Measurements from ENCODE around the gene MCM10. TPM values are rescaled to one million over a fixed set of nuclear protein-coding genes. Genes with fewer than 3 reads are reported as not detected.

MCM10 gene
- total RNA-seq, 1 donor from 2014 or later = 44.5 TPM

GRCh38 chr10:13225601-13226000 lies 64.2 kb downstream of the MCM10 start:
- Histone ChIP-seq H3K27ac (no peak overlapping the region), H3K9me3 (ENCODE audit: low read depth) (no peaks in the 10 kb centered on the region), H3F3A (ENCODE audit: low read depth) (no peaks in the 10 kb centered on the region), H3K36me3 (no peaks in the 10 kb centered on the region), H3K9ac (no peak overlapping the region), H3K79me2 (ENCODE audit: low read depth) (no peaks in the 10 kb centered on the region), H3K4me1 (no peaks in the 10 kb centered on the region), H2AFZ (replicated peaks) (no peak overlapping the region), H3K27me3 (no peaks in the 10 kb centered on the region), H3K4me3 (no peak overlapping the region), H4K20me1 (ENCODE audit: low read depth) (no peaks in the 10 kb centered on the region), H3K4me2 (no peak overlapping the region)
- peaks cover 5% of the 10 kb centered on the region for H3K27me3 Mint-ChIP-seq (ENCODE audit: insufficient read depth, low read depth)
- peaks cover 4% of the 10 kb centered on the region for H3K4me1 Mint-ChIP-seq
- no peaks in the 10 kb centered on the region for H3K36me3 Mint-ChIP-seq
- TF ChIP-seq, protein P1, sequence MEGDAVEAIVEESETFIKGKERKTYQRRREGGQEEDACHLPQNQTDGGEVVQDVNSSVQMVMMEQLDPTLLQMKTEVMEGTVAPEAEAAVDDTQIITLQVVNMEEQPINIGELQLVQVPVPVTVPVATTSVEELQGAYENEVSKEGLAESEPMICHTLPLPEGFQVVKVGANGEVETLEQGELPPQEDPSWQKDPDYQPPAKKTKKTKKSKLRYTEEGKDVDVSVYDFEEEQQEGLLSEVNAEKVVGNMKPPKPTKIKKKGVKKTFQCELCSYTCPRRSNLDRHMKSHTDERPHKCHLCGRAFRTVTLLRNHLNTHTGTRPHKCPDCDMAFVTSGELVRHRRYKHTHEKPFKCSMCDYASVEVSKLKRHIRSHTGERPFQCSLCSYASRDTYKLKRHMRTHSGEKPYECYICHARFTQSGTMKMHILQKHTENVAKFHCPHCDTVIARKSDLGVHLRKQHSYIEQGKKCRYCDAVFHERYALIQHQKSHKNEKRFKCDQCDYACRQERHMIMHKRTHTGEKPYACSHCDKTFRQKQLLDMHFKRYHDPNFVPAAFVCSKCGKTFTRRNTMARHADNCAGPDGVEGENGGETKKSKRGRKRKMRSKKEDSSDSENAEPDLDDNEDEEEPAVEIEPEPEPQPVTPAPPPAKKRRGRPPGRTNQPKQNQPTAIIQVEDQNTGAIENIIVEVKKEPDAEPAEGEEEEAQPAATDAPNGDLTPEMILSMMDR (IDR thresholded peaks at IDR 0.05) = no peak
- no peak for TF ChIP-seq EZH2phosphoT487 (IDR thresholded peaks at IDR 0.05)
- no peak for TF ChIP-seq EZH2 (IDR thresholded peaks at IDR 0.05)
- H3K4me3 Mint-ChIP-seq = no peak overlapping the region
- no peaks in the 10 kb centered on the region for H3K9me3 Mint-ChIP-seq
- DNase-seq (ENCODE audit: low spot score) = no peak
- H3K27ac Mint-ChIP-seq = no peak overlapping the region

DNA sequence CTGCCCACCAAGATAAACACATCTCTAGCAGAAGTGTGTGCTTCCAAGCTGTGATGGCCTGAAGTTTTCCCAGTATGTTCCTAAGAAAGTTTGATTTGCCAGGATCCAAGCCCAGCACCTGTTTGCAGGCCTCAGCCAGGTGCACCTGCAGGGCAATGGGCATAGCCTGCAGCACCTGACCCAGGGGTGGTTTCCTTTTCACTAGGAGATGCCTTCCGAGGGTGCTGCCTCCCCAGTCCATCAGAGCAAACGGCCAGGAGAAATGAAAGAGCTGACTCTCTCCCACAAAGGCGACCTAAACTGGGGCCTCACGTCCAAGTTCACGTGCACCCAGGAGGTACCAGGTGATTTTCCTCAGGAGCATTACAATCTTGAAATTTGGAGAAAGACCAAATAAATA lies 65.7 kb downstream of the MCM10 start:
- H3K9me3 ChIP-seq (ENCODE audit: low read depth) = no peaks in the 10 kb centered on the region
- H3K27me3 ChIP-seq = no peaks in the 10 kb centered on the region
- Mint-ChIP-seq H3K27ac (no peak overlapping the region), H3K9me3 (no peaks in the 10 kb centered on the region), H3K4me1 (peaks cover 4% of the 10 kb centered on the region), H3K27me3 (ENCODE audit: insufficient read depth, low read depth) (peaks cover 5% of the 10 kb centered on the region), H3K36me3 (no peaks in the 10 kb centered on the region), H3K4me3 (no peak overlapping the region)
- H3K36me3 ChIP-seq = no peaks in the 10 kb centered on the region
- no peak overlapping the region for H3K4me2 ChIP-seq
- H4K20me1 ChIP-seq (ENCODE audit: low read depth) = no peaks in the 10 kb centered on the region
- no peaks in the 10 kb centered on the region for H3K4me1 ChIP-seq
- TF ChIP-seq EZH2phosphoT487 (IDR thresholded peaks at IDR 0.05) (no peak), EZH2 (IDR thresholded peaks at IDR 0.05) (no peak)
- TF ChIP-seq, protein P1 (IDR thresholded peaks at IDR 0.05) = no peak
- no peaks in the 10 kb centered on the region for H3K79me2 ChIP-seq (ENCODE audit: low read depth)
- no peak overlapping the region for H3K4me3 ChIP-seq
- DNase-seq (ENCODE audit: low spot score) = no peak
- no peak overlapping the region for H3K9ac ChIP-seq
- no peaks in the 10 kb centered on the region for H3F3A ChIP-seq (ENCODE audit: low read depth)
- H3K27ac ChIP-seq = no peak overlapping the region
- no peak overlapping the region for H2AFZ ChIP-seq (replicated peaks)

DNA sequence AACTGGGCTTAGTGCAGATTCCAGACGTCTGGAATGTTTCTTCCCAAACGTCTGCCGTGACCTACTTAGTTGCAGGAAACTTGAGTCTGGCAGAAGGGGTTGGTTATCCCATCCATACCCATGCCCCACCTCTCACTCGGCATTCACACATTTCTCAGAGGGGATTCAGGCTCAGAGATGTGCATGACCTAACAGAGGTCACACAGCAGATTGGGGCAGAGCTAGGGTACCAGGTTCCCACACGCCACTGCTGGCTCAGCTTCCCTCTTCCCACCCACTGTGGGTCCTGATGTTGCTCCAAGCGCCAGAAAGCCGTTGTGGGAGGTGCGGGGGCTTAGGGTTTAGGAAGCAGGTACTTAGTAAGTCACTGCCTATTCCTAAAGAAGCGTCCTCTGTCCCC lies 69.8 kb downstream of the MCM10 start:
- no peaks in the 10 kb centered on the region for H3K36me3 Mint-ChIP-seq
- H3K4me3 Mint-ChIP-seq = no peak overlapping the region
- Histone ChIP-seq H3K27me3 (no peaks in the 10 kb centered on the region), H3K4me1 (no peaks in the 10 kb centered on the region), H3K36me3 (no peaks in the 10 kb centered on the region), H3F3A (ENCODE audit: low read depth) (no peaks in the 10 kb centered on the region), H3K79me2 (ENCODE audit: low read depth) (no peaks in the 10 kb centered on the region), H4K20me1 (ENCODE audit: low read depth) (no peaks in the 10 kb centered on the region), H3K9ac (no peak overlapping the region), H3K27ac (no peak overlapping the region), H3K9me3 (ENCODE audit: low read depth) (no peaks in the 10 kb centered on the region), H3K4me3 (no peak overlapping the region), H3K4me2 (no peak overlapping the region), H2AFZ (replicated peaks) (no peak overlapping the region)
- no peaks in the 10 kb centered on the region for H3K9me3 Mint-ChIP-seq
- peaks cover 13% of the 10 kb centered on the region for H3K27me3 Mint-ChIP-seq (ENCODE audit: insufficient read depth, low read depth)
- no peak for DNase-seq (ENCODE audit: low spot score)
- H3K27ac Mint-ChIP-seq = no peak overlapping the region
- TF ChIP-seq EZH2phosphoT487 (IDR thresholded peaks at IDR 0.05) = no peak
- TF ChIP-seq EZH2 (IDR thresholded peaks at IDR 0.05) = no peak
- TF ChIP-seq, protein P1 (IDR thresholded peaks at IDR 0.05) = no peak
- H3K4me1 Mint-ChIP-seq = peaks cover 3% of the 10 kb centered on the region

Data from neural progenitor cell (in vitro differentiated cells).